ENCODE results near the gene PRR16.
"Not testable (repeated sequence)": the region's sequence is repeated elsewhere in the genome, so short reads cannot be mapped to it uniquely, and the experiment has no call there.

PRR16 gene

DNA sequence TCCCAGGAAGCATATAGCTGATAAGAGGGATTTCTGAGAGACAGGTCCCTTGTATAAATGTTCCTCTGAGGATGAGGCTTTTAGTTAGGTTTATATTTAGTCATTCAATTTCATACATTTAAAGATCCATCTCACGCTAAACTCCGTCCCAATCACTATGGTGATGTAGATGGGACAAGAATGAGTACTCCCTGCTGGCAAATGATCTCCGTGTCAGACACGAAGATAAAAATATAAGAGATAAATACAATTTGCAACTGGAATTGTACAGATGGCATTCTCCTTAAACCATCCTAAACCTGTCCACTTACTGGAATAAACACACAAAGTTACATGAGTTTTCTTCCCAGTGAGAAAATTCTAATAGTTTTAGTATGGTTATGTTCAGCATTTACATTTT is 233.0 kb downstream of the PRR16 start:
- Histone ChIP-seq H3K36me3 (ENCODE audit: control insufficient read depth, insufficient read depth, low read length) (no peaks in the 10 kb centered on the region), H3K27me3 (replicated peaks; ENCODE audit: control insufficient read depth, insufficient read depth, low read length) (no peaks in the 10 kb centered on the region), H3K4me3 (replicated peaks; ENCODE audit: low read depth, low read length) (no peak overlapping the region)
- TF ChIP-seq, protein P1, sequence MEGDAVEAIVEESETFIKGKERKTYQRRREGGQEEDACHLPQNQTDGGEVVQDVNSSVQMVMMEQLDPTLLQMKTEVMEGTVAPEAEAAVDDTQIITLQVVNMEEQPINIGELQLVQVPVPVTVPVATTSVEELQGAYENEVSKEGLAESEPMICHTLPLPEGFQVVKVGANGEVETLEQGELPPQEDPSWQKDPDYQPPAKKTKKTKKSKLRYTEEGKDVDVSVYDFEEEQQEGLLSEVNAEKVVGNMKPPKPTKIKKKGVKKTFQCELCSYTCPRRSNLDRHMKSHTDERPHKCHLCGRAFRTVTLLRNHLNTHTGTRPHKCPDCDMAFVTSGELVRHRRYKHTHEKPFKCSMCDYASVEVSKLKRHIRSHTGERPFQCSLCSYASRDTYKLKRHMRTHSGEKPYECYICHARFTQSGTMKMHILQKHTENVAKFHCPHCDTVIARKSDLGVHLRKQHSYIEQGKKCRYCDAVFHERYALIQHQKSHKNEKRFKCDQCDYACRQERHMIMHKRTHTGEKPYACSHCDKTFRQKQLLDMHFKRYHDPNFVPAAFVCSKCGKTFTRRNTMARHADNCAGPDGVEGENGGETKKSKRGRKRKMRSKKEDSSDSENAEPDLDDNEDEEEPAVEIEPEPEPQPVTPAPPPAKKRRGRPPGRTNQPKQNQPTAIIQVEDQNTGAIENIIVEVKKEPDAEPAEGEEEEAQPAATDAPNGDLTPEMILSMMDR (IDR thresholded peaks at IDR 0.05; ENCODE audit: insufficient read depth, low read length, poor library complexity, severe bottlenecking), result no peak
- no peak for DNase-seq (ENCODE audit: extremely low read depth, insufficient read length)

DNA sequence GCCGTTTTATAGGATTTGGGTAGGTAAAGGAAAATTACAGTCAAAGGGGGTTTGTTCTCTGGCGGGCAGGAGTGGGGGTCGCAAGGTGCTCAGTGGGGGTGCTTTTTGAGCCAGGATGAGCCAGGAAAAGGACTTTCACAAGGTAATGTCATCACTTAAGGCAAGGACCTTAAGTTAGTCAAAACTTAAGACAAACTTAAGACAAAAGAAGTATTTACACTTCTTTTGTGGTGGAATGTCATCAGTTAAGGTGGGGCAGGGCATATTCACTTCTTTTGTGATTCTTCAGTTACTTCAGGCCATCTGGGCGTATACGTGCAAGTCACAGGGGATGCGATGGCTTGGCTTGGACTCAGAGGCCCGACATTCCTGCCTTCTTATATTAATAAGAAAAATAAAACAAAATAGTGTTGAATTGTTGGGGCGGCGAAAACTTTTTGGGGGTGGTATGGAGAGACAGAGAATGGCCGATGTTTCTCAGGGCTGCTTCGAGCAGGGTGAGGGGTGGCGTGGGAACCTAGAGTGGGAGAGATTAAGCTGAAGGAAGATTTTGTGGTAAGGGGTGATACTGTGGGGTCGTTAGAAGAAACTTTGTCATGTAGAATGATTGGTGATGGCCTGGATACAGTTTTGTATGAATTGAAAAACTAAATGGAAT is 233.7 kb downstream of the PRR16 start:
- H3K4me3 ChIP-seq (replicated peaks; ENCODE audit: low read depth, low read length), result not testable (repeated sequence)

DNA sequence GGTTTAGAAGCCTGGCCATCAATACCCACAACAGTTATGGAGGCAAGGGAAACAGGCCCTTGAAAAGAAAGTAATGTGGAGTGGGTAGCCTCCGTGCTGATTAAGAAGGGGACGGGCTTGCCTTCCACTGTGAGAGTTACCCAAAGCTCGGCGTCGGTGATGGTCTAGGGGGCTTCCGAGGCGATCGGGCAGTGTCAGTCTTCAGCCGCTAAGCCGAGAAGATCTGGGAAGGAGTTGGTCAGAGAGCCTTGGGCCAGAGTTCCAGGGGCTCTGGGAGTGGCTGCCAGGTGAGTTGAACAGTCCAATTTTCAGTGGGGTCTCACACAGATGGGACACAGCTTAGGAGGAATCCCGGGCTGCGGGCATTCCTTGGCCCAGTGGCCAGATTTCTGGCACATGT is 236.6 kb downstream of the PRR16 start:
- not testable (repeated sequence) for H3K4me3 ChIP-seq (replicated peaks; ENCODE audit: low read depth, low read length)

More for the DNA sequence above, 233.7 kb downstream of the PRR16 start:
- not testable (repeated sequence) for DNase-seq (ENCODE audit: extremely low read depth, insufficient read length); H3K36me3 ChIP-seq (ENCODE audit: control insufficient read depth, insufficient read depth, low read length); H3K27me3 ChIP-seq (replicated peaks; ENCODE audit: control insufficient read depth, insufficient read depth, low read length)

DNA sequence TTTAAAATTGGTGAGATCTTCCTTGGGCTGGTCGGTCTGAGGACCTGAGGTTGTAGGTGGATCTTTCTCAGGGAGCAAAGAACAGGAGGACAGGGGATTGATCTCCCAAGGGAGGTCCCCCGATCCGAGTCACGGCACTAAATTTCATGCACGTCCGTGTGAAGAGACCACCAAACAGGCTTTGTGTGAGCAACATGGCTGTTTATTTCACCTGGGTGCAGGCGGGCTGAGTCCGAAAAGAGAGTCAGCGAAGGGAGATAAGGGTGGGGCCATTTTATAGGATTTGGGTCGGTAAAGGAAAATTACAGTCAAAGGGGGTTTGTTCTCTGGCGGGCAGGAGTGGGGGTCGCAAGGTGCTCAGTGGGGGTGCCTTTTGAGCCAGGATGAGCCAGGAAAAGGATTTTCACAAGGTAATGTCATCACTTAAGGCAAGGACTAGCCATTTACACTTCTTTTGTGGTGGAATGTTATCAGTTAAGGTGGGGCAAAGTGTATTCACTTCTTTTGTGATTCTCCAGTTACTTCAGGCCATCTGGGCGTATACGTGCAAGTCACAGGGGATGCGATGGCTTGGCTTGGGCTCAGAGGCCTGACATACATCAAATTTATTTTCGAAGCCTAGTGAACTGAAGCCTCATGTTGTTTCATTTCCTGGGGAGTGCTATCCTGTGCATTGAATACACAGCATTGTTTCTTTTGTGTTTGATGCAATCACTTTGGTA is 238.9 kb downstream of the PRR16 start:
- not testable (repeated sequence) for H3K36me3 ChIP-seq (ENCODE audit: control insufficient read depth, insufficient read depth, low read length); H3K4me3 ChIP-seq (replicated peaks; ENCODE audit: low read depth, low read length); DNase-seq (ENCODE audit: extremely low read depth, insufficient read length); H3K27me3 ChIP-seq (replicated peaks; ENCODE audit: control insufficient read depth, insufficient read depth, low read length)

More for the DNA sequence above, 236.6 kb downstream of the PRR16 start:
- DNase-seq (ENCODE audit: extremely low read depth, insufficient read length); H3K27me3 ChIP-seq (replicated peaks; ENCODE audit: control insufficient read depth, insufficient read depth, low read length); H3K36me3 ChIP-seq (ENCODE audit: control insufficient read depth, insufficient read depth, low read length): not testable (repeated sequence)

DNA sequence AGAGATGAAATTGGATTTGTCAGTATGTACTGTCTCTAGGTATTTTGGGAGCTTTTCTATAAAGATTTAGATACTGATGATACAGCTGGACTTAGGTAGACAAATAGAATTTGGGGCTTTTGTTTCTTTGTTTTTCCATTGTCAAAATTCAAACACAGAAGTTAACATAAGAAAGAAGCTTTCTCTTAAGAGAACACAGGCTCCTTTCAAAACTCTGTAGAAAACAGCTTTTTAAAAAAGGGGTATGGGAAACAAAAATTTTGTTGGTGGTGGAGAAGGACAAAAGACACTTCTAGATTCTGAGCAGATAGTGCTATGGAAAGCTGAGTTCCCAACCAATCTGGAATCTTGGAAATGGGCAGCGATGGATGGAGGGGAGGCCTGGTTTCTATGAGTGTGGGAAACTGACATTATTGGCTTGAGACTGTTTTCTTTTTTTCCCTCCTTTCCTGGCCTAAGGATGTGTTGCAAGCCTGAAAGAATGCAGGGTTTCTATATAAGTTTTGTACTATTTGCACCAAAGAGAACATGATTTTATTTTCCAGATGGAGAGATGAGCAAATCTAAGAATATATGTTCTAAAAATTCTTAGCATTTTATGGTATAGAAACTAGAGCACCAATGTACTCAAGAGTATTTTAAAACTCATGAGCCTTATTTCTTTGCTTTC is 240.0 kb downstream of the PRR16 start:
- TF ChIP-seq, protein P1 (IDR thresholded peaks at IDR 0.05; ENCODE audit: insufficient read depth, low read length, poor library complexity, severe bottlenecking), result no peak
- Histone ChIP-seq H3K4me3 (replicated peaks; ENCODE audit: low read depth, low read length) (no peak overlapping the region), H3K27me3 (replicated peaks; ENCODE audit: control insufficient read depth, insufficient read depth, low read length) (no peaks in the 10 kb centered on the region)

DNA sequence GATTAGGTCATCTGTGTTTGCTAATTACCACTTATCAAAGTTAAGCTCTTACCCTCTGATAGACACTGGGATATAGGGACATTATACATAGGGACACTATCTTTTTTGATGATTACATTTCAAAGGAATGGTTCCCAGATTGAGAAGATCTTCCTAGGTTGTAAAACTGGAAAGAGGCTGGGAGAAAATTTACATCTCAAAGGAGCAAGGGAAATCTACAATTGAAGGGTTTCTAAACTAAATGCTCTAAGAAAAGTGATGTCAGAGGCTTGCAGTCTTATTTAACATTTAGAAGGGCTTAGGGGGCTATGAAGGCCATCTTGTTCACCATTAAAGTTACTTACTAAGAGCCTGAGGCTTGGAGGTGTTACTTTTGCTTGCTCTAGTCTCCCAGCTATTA is 242.8 kb downstream of the PRR16 start:
- H3K36me3 ChIP-seq (ENCODE audit: control insufficient read depth, insufficient read depth, low read length), result no peaks in the 10 kb centered on the region
- TF ChIP-seq, protein P1 (IDR thresholded peaks at IDR 0.05; ENCODE audit: insufficient read depth, low read length, poor library complexity, severe bottlenecking), result no peak
- no peaks in the 10 kb centered on the region for H3K27me3 ChIP-seq (replicated peaks; ENCODE audit: control insufficient read depth, insufficient read depth, low read length)
- DNase-seq (ENCODE audit: extremely low read depth, insufficient read length), result no peak
- H3K4me3 ChIP-seq (replicated peaks; ENCODE audit: low read depth, low read length), result no peak overlapping the region

More for the DNA sequence above, 240.0 kb downstream of the PRR16 start:
- no peaks in the 10 kb centered on the region for H3K36me3 ChIP-seq (ENCODE audit: control insufficient read depth, insufficient read depth, low read length)
- DNase-seq (ENCODE audit: extremely low read depth, insufficient read length), result no peak

DNA sequence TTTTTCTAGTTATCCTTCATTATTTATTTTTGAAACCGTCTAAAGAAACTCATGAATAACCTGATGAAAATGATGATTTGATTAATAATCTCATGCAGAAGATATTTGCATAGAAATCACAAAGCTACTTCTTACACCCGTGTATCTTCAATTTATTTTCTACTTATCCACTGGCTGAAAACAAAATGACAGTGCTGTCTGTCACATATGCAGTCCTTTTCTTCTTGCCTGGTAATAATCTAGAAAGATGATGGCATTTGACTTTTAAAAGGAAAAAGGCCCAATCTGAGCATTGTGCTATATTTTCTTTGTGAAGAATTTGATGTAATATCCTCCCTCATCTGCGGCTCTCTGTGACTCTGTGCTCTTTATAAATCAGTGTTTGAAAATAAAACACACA is 253.3 kb downstream of the PRR16 start:
- TF ChIP-seq, protein P1 (IDR thresholded peaks at IDR 0.05; ENCODE audit: insufficient read depth, low read length, poor library complexity, severe bottlenecking), result no peak
- H3K4me3 ChIP-seq (replicated peaks; ENCODE audit: low read depth, low read length), result no peak overlapping the region
- no peaks in the 10 kb centered on the region for H3K27me3 ChIP-seq (replicated peaks; ENCODE audit: control insufficient read depth, insufficient read depth, low read length)
- no peaks in the 10 kb centered on the region for H3K36me3 ChIP-seq (ENCODE audit: control insufficient read depth, insufficient read depth, low read length)
- no peak for DNase-seq (ENCODE audit: extremely low read depth, insufficient read length)
